Measurements from ENCODE around the gene ZNF723. TPM values are rescaled to one million over a fixed set of nuclear protein-coding genes. Genes with fewer than 3 reads are reported as not detected.
"Not testable (repeated sequence)": the region's sequence is repeated elsewhere in the genome, so short reads cannot be mapped to it uniquely, and the experiment has no call there.

Gene ZNF723
- not detected for total RNA-seq (ENCODE audit: unreplicated experiment)
- long read RNA-seq = 0 reads

DNA sequence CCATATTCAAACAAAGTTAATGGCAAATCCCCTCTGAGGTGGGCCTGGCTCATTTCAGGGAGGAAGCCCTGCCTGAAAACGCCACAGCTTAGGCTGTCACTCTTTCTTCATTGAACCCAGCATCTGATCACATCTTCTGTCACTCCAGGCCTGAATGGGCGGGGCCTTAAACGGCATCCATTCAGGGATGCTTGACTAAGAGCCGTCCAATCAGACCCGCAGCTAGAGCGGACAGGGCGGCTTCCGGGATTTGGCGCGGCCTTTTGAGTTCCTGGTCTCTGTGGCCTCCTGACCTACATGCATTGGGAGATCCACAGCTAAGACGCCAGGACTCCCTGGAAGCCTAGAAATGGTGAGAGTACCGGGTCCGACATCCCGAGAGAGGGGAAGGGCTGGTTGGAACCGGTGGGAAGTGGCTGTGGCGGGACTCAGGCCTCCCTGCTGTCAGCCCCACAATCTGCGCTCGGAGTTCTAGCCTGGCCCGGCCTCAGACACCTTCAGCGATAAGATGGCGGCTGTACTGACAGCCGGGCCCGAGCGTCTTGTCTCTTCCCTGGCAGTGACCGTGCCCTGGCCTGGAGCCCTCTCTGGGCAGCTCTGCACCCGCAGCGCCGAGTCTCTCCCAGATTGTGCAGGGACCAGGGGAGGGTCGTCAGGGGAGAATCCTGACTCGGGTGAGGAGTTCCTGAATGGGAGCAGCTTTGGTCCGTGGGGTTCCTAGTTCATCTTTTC lies at the start of gene ZNF723:
Gene ZNF723 (plus strand): TSS at position 261 of the 732 bp plus-strand sequence. CDS start 89 bp downstream, at position 350.
- Mint-ChIP-seq H3K9me3 (ENCODE audit: unreplicated experiment) (peaks cover 6% of the 10 kb centered on the region), H3K4me3 (ENCODE audit: unreplicated experiment) (no peak within 1 kb of the TSS), H3K27ac (ENCODE audit: unreplicated experiment) (no peak within 1 kb of the TSS), H3K4me1 (ENCODE audit: low read depth, unreplicated experiment) (no peaks in the 10 kb centered on the region), H3K36me3 (ENCODE audit: unreplicated experiment) (no peaks in the 10 kb centered on the region), H3K27me3 (ENCODE audit: unreplicated experiment) (no peaks in the 10 kb centered on the region)
- TF ChIP-seq CTCF (IDR thresholded peaks at IDR 0.05; ENCODE audit: partially characterized antibody, unreplicated experiment) = no peak
- no peak for DNase-seq

DNA sequence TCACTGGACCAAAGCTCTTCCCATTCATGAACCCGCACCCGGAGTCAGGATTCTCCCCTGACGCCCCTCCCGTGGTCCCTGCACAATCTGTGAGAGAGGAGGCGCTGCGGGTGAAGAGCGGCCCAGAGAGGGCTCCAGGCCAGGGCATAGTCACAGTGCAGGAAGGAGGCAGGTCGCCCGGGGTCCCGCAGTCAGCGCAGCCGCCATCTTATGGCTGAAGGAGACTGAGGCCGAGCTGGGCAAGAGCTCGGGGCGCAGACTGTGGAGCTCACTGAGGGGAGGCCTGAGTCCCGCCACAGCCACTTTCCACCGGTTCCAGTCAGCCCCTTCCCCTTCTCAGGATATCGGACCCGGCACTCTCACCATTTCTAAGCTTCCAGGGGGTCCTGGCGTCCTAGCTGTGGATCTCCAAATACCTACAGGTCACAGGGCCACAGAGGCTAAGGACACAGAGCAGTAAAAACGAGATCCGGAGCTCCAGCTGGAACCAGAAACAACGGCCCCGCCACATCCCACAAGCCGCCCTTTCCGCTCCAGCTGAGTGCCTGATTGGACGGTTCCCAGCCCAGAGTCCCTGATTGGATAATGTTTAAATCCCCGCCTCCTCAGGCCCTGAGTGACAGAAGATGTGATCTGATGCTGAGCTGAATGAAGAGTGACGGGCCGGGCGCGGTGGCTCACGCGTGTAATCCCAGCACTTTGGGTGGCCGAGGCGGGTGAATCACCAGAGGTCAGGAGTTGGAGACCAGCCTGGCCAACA lies 48.3 kb upstream of the ZNF723 start, which contains the start of gene ZNF99:
Gene ZNF99 (minus strand): TSS at position 501 of the 760 bp plus-strand sequence. CDS start 135 bp downstream, at position 366.
- TF ChIP-seq CTCF (IDR thresholded peaks at IDR 0.05; ENCODE audit: partially characterized antibody, unreplicated experiment) = no peak
- DNase-seq = no peak
- Mint-ChIP-seq H3K9me3 (ENCODE audit: unreplicated experiment) (peaks cover 15% of the 10 kb centered on the region), H3K27me3 (ENCODE audit: unreplicated experiment) (peaks cover 2% of the 10 kb centered on the region), H3K36me3 (ENCODE audit: unreplicated experiment) (peaks cover 6% of the 10 kb centered on the region), H3K27ac (ENCODE audit: unreplicated experiment) (no peak within 1 kb of the TSS), H3K4me1 (ENCODE audit: low read depth, unreplicated experiment) (no peaks in the 10 kb centered on the region), H3K4me3 (ENCODE audit: unreplicated experiment) (no peak within 1 kb of the TSS)

- H3K36me3 Mint-ChIP-seq (ENCODE audit: unreplicated experiment) = peaks cover 11% of the 10 kb centered on the region
- H3K27ac Mint-ChIP-seq (ENCODE audit: unreplicated experiment); H3K4me1 Mint-ChIP-seq (ENCODE audit: low read depth, unreplicated experiment); H3K27me3 Mint-ChIP-seq (ENCODE audit: unreplicated experiment); DNase-seq; H3K9me3 Mint-ChIP-seq (ENCODE audit: unreplicated experiment); H3K4me3 Mint-ChIP-seq (ENCODE audit: unreplicated experiment): not testable (repeated sequence)
Observed at GRCh38 chr19:22792863-22793262, 39.2 kb upstream of the ZNF723 start.

DNA sequence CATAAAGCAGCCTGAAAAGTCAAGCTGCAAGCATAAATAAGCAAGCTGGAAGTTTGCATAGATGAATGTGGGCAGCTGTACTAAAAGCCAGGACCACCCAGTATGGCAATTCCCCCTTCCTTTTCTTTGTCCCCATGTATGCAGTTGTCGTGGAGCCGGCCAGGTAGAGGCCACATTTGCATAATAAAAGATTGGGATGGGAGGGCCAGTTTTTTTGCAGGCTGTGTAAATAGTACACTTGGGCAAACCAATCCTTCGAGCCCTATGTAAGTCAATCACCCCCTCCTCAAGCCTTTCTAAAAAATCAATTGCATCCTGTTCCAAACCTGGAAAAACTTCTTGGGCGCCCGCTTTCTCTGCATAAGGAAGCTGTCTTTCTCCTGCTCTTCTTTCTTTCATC lies 35.1 kb upstream of the ZNF723 start:
- TF ChIP-seq CTCF (IDR thresholded peaks at IDR 0.05; ENCODE audit: partially characterized antibody, unreplicated experiment) = no peak
- H3K27ac Mint-ChIP-seq (ENCODE audit: unreplicated experiment) = no peak overlapping the region
- no peaks in the 10 kb centered on the region for H3K27me3 Mint-ChIP-seq (ENCODE audit: unreplicated experiment)
- peaks cover 13% of the 10 kb centered on the region for H3K36me3 Mint-ChIP-seq (ENCODE audit: unreplicated experiment)
- no peak for DNase-seq
- no peaks in the 10 kb centered on the region for H3K4me1 Mint-ChIP-seq (ENCODE audit: low read depth, unreplicated experiment)
- H3K9me3 Mint-ChIP-seq (ENCODE audit: unreplicated experiment) = peaks cover 8% of the 10 kb centered on the region
- H3K4me3 Mint-ChIP-seq (ENCODE audit: unreplicated experiment) = no peak overlapping the region

DNA sequence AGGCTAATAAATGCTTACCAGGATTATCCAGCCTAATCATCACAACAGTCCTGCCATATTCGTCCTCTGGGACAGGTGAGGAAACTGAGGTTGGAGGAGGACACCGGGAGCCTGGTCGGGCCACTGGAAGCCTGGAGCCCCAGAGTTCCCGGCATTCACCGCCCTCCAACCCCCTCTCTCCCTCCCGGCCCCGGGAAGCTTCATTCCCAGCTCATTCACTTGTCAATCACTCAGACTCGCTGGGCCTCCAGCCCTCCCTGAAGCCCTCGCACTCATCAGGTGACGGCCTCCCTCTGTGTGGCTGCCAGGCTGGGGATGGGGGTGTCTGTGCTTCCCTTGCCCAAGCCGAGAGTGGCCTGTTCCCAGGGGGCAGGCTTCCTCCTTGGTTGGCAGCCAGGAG lies 25.7 kb upstream of the ZNF723 start:
- no peak for DNase-seq
- Mint-ChIP-seq H3K4me3 (ENCODE audit: unreplicated experiment) (no peak overlapping the region), H3K4me1 (ENCODE audit: low read depth, unreplicated experiment) (no peaks in the 10 kb centered on the region), H3K27me3 (ENCODE audit: unreplicated experiment) (no peaks in the 10 kb centered on the region), H3K9me3 (ENCODE audit: unreplicated experiment) (peaks cover 14% of the 10 kb centered on the region), H3K27ac (ENCODE audit: unreplicated experiment) (no peak overlapping the region), H3K36me3 (ENCODE audit: unreplicated experiment) (peaks cover 8% of the 10 kb centered on the region)
- no peak for TF ChIP-seq CTCF (IDR thresholded peaks at IDR 0.05; ENCODE audit: partially characterized antibody, unreplicated experiment)
